PC-9 (cell line): Measurements from ENCODE around the gene MPHOSPH9.

Experiments used
- EZH2 ChIP-seq: fragments of 200-600 bp; sonication (generic); IDR thresholded peaks from 2 replicates; pipeline ENCODE4 v1.8.0; 2017; ENCODE audit warnings: antibody characterized with exemption, low read depth
- TF ChIP-seq, protein P1 (sequence below): fragments of 200-600 bp; sonication (generic); conservative IDR thresholded peaks from 2 replicates; pipeline ENCODE4 v1.6.1; 2017; ENCODE audit warnings: mixed run types, antibody characterized with exemption, mild to moderate bottlenecking, moderate library complexity

DNA sequence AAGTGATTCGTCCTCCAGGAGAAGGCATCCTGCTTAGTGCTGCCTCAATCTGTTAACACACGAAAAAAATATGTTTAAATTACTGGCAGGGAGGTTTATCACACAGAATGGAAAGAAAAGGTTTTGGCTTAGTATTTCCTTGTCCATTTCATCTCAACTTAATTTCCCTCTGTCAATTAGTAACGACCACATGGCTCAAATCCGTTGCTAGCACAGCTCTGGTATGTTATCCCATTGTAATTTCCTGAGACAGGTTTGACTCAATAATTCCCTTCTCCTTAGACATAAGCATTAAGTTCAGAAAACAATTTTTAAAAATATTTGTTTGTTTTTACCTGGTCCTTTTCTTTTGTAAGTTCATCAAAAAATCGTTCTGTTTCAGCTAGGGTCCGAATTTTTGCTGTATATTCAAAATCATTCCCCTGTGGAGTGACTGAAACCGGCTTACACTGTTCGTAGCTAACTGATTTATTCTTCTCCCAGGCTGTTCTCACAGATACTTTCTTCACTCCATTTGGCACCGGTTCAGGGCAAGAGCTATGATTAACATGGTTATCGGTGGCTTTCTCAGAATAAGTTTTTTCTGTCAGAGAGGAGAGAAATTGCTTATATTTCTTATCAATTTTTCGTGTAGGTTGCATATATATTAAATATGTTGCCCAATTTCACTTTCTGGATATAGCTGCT lies 72.0 kb downstream of the MPHOSPH9 start:
- TF ChIP-seq, protein P1, sequence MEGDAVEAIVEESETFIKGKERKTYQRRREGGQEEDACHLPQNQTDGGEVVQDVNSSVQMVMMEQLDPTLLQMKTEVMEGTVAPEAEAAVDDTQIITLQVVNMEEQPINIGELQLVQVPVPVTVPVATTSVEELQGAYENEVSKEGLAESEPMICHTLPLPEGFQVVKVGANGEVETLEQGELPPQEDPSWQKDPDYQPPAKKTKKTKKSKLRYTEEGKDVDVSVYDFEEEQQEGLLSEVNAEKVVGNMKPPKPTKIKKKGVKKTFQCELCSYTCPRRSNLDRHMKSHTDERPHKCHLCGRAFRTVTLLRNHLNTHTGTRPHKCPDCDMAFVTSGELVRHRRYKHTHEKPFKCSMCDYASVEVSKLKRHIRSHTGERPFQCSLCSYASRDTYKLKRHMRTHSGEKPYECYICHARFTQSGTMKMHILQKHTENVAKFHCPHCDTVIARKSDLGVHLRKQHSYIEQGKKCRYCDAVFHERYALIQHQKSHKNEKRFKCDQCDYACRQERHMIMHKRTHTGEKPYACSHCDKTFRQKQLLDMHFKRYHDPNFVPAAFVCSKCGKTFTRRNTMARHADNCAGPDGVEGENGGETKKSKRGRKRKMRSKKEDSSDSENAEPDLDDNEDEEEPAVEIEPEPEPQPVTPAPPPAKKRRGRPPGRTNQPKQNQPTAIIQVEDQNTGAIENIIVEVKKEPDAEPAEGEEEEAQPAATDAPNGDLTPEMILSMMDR = no peak
- no peak for TF ChIP-seq EZH2
